T-cell (primary cell): ENCODE results near the gene PTGER1. TPM values are rescaled to one million over a fixed set of nuclear protein-coding genes. Genes with fewer than 3 reads are reported as not detected.
A peak's percentile ranks its signal among the peaks of the same experiment; 100 is the strongest.

Experiments
- ATAC-seq, 4 experiments: fragments of 200-7000 bp in 3 of 4; fragments of 150-1000 bp in 1 of 4; cut with Tn5 transposase; replicated peaks in 1 of 4; 1 replicate in 3 of 4; 2 replicates in 1 of 4; pipeline ENCODE4 v1.10.0; 2021; ENCODE audit warnings: moderate library complexity in 3 of 4, mild to moderate bottlenecking in 2 of 4, moderate number of reproducible peaks in 1 of 4
- CTCF ChIA-PET, 2 donors: fragments of 300-600 bp; sonication (Branson Sonifier 250); formaldehyde crosslinking; loops; one replicate each; lab custom pipeline; 2022; ENCODE audit warnings: antibody characterized with exemption in 2 of 2; lab: Charles Lee
- POLR2A ChIA-PET, 2 donors: fragments of 300-600 bp; sonication (Branson Sonifier 250); formaldehyde crosslinking; loops; one replicate each; lab custom pipeline; 2022; ENCODE audit warnings: antibody characterized with exemption in 2 of 2; lab: Charles Lee
- DNase-seq, 35 experiments: peaks; one replicate each; pipeline versions ENCODE4 v3.0.0 to v3.0.0-alpha.2; 2013 to 2023
- H3K27ac ChIP-seq: one replicate; pipeline ENCODE4 v1.5.1; 2013; ENCODE audit warnings: low read length
- H3K27me3 ChIP-seq, 2 experiments: replicated peaks in 1 of 2; 1 replicate in 1 of 2; 2 replicates in 1 of 2; pipeline versions ENCODE4 v1.6.1 to v1.7.0; 2013; ENCODE audit warnings: low read length in 1 of 2, mixed read lengths in 1 of 2; ENCODE audit not compliant: control insufficient read depth in 2 of 2, insufficient read depth in 2 of 2; ENCODE audit errors: extremely low read depth in 1 of 2
- H3K36me3 ChIP-seq, 2 donors: 1 replicate in 1 of 2; 2 replicates in 1 of 2; pipeline versions ENCODE4 v1.6.1 to v1.7.0; 2013; ENCODE audit warnings: low read length in 1 of 2; ENCODE audit not compliant: control insufficient read depth in 2 of 2, insufficient read depth in 1 of 2; ENCODE audit errors: extremely low read depth in 1 of 2
- H3K4me1 ChIP-seq, 2 experiments: 1 replicate in 1 of 2; 2 replicates in 1 of 2; pipeline versions ENCODE4 v1.6.1 to v1.7.0; 2013; ENCODE audit warnings: low read length in 2 of 2, mixed read lengths in 1 of 2; ENCODE audit not compliant: insufficient read depth in 2 of 2, control insufficient read depth in 1 of 2; ENCODE audit errors: extremely low read depth in 1 of 2
- H3K4me3 ChIP-seq, 2 donors: 1 replicate in 1 of 2; 2 replicates in 1 of 2; pipeline versions ENCODE4 v1.5.1 to v1.7.0; 2013; ENCODE audit warnings: mild to moderate bottlenecking in 2 of 2, low read length in 1 of 2, moderate library complexity in 1 of 2; ENCODE audit not compliant: control insufficient read depth in 1 of 2; ENCODE audit errors: extremely low read depth in 1 of 2
- H3K9me3 ChIP-seq: 2 replicates; pipeline ENCODE4 v1.7.0; 2013
- H3K27ac Mint-ChIP-seq, 2 donors: one replicate each; pipeline ENCODE4 v1.8.0; 2020 to 2021; ENCODE audit warnings: mild to moderate bottlenecking in 2 of 2, mixed read lengths in 2 of 2
- H3K27me3 Mint-ChIP-seq, 2 donors: one replicate each; pipeline ENCODE4 v1.8.0; 2021 to 2022; ENCODE audit warnings: mixed read lengths in 2 of 2
- H3K36me3 Mint-ChIP-seq: one replicate; pipeline ENCODE4 v1.8.0; 2021; ENCODE audit warnings: mixed read lengths
- H3K4me1 Mint-ChIP-seq, 3 donors: one replicate each; pipeline ENCODE4 v1.8.0; 2020 to 2022; ENCODE audit warnings: mixed read lengths in 3 of 3, mild to moderate bottlenecking in 1 of 3
- H3K4me3 Mint-ChIP-seq, 3 donors: one replicate each; pipeline ENCODE4 v1.8.0; 2020 to 2022; ENCODE audit warnings: mild to moderate bottlenecking in 3 of 3, mixed read lengths in 3 of 3, moderate library complexity in 3 of 3
- H3K9me3 Mint-ChIP-seq, 3 donors: one replicate each; pipeline ENCODE4 v1.8.0; 2020 to 2022; ENCODE audit warnings: mixed read lengths in 3 of 3
- WGBS: methylation state at CpG from one replicate; pipeline ENCODE4 v1.1.5; 2013; ENCODE audit warnings: missing lambda C conversion rate; ENCODE audit not compliant: insufficient coverage; 5-methylcytosine and 5-hydroxymethylcytosine counted together
- total RNA-seq, 35 experiments: library from RNA in 6 of 35; stranded (reverse) in 6 of 35; fragments of 120-200 nt in 1 of 35; gene quantifications; one replicate each; pipeline versions ENCODE4 v1.2.1 to v1.2.4 and lab custom pipeline; 2013 to 2026

Gene PTGER1
- total RNA-seq, 5 donors from 2014 or later (not counting 1 experiment from before 2014, with no cell fraction given) = 0.23 to 0.25 TPM; not detected in 3

DNA sequence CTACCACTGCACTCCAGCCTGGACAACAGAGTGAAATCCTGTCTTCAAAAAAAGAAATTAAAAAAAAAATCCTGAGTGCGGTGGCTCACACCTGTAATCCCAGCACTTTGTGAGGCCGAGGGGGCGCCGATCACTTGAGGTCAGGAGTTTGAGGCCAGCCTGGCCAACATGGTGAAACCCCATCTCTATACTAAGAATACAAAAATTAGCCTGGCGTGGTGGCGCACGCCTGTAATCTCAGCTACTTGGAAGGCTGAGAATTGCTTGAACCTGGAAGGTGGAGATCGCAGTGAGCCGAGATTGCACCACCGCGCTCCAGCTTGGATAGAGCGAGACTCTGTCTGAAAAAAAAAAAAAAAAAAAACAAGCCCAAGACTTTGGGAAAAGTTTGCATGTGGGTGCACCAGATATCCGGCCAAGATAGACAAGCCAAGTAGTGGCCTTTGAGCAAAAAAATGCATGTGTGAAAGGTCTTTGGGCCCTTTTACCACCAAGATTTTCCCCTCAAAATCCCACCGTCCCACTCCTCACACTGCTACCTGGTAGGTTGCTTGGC, 37.3 kb upstream of the PTGER1 start:
- no peaks in the 10 kb centered on the region for H3K27me3 Mint-ChIP-seq

DNA sequence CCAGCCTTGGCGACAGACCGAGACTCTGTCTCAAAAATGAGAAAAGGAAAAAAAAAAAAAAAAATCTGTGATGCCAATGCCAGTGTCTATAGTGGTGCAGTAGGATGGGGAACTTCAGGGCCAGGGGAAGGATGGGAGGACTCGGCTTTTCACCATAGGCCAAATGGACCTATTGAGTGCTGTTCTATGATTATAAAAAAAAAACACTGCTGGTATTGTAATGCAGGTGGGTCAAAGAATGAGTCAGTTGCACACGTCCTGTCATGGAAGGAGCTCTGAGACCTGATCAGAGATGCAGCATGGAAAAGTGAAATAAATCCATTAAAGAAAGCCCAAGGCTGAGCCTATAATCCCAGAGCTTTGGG, 36.1 kb upstream of the PTGER1 start:
- 93% methylated on average over 4 of the region's 4 CpGs for WGBS
- CTCF ChIA-PET = no interaction called here
- no peaks in the 10 kb centered on the region for H3K9me3 ChIP-seq
- no peaks in the 10 kb centered on the region for H3K27me3 Mint-ChIP-seq
- H3K27ac Mint-ChIP-seq = peak overlapping the region in 1 of 2 donors; percentile 72
- H3K4me3 Mint-ChIP-seq = peak overlapping the region in 1 of 3 donors; percentile 19
- H3K36me3 ChIP-seq = peaks cover 2 to 22% of the 10 kb centered on the region in 2 donors
- peaks cover 9 to 52% of the 10 kb centered on the region in 2 experiments for H3K4me1 ChIP-seq
- H3K27ac ChIP-seq = no peak overlapping the region
- H3K4me3 ChIP-seq = no peak overlapping the region
- POLR2A ChIA-PET = interaction anchor here in 1 of 2 donors (0.9 kb wide), 1 partner anchor 11 kb away, joined by 5 read pairs; no protein-coding TSS in a partner anchor
- ATAC-seq = no peak
- peaks cover 18% of the 10 kb centered on the region for H3K36me3 Mint-ChIP-seq
- H3K9me3 Mint-ChIP-seq = no peaks in the 10 kb centered on the region
- no peaks in the 10 kb centered on the region for H3K27me3 ChIP-seq
- H3K4me1 Mint-ChIP-seq = peaks cover 67 to 72% (median 72%) of the 10 kb centered on the region in 3 donors
- no peak for DNase-seq

More for the DNA sequence above, 37.3 kb upstream of the PTGER1 start:
- Mint-ChIP-seq H3K36me3 (peaks cover 30% of the 10 kb centered on the region), H3K27ac (peak overlapping the region; percentile 57 to 58), H3K4me3 (no peak overlapping the region), H3K9me3 (no peaks in the 10 kb centered on the region), H3K4me1 (peaks cover 63 to 67% (median 67%) of the 10 kb centered on the region in 3 donors)
- Histone ChIP-seq H3K27ac (no peak overlapping the region), H3K4me3 (no peak overlapping the region), H3K9me3 (no peaks in the 10 kb centered on the region), H3K4me1 (peaks cover 11 to 48% of the 10 kb centered on the region in 2 experiments), H3K27me3 (no peaks in the 10 kb centered on the region), H3K36me3 (peaks cover 2 to 30% of the 10 kb centered on the region in 2 donors)
- WGBS = 94% methylated on average over 11 of the region's 14 CpGs
- ChIA-PET CTCF (interaction anchor here in 1 of 2 donors (0.6 kb wide), 1 partner anchor 26 kb away, joined by 5 read pairs; no protein-coding TSS in a partner anchor), POLR2A (interaction anchor here in 1 of 2 donors (0.7 kb wide), 1 partner anchor 8 kb away, joined by 3 read pairs; no protein-coding TSS in a partner anchor)
- no peak for ATAC-seq
- no peak for DNase-seq

DNA sequence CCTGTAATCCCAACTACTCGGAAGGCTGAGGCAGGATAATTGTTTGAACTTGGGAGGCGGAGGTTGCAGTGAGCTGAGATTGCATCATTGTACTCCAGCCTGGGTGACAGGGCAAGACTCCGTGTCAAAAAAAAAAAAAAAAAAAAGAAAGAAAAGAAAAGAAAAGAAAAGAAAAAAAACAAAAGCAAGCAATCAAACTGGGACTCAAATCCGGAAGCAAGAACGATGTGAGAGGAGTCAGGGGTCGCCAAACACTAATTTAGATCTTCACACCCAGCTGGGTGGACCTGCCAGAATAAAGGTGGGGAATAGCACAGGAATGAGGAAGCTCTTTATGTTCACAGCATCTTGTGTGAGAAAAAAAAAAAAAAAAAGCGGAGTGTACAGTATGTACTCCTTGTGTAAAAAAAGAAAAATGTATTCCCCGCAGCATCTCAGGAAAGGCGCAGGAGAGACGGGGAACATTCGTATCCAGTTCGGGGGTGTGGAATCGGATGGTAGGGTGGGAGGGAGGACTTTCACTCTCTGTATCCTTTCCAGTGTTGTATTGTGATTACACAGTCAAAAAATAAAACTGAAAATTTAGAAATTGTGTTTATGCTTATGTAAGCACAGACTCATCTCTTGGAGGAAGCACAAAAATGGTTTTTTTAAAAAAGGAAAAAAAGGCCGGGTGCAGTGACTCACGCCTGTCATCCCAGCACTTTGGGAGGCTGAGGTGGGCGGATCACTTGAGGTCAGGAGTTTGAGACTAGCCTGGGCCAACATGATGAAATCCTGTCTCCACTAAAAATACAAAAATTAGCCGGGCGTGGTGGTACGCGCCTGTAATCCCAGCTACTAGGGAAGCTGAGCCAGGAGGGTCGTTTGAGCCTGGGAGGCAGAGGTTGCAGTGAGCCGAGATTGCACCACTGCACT, 35.4 kb upstream of the PTGER1 start:
- Mint-ChIP-seq H3K4me3 (peak overlapping the region in 1 of 3 donors; percentile 19), H3K4me1 (peaks cover 67 to 72% (median 72%) of the 10 kb centered on the region in 3 donors), H3K9me3 (no peaks in the 10 kb centered on the region), H3K27ac (peak overlapping the region; percentile 72 to 75), H3K27me3 (no peaks in the 10 kb centered on the region), H3K36me3 (peaks cover 12% of the 10 kb centered on the region)
- H3K27ac ChIP-seq = no peak overlapping the region
- no peaks in the 10 kb centered on the region for H3K27me3 ChIP-seq
- no peaks in the 10 kb centered on the region for H3K9me3 ChIP-seq
- no peak for ATAC-seq
- 81% methylated on average over 3 of the region's 22 CpGs for WGBS
- H3K4me3 ChIP-seq = no peak overlapping the region
- CTCF ChIA-PET = interaction anchor here (0.6 to 1.7 kb wide), 6 partner anchors 9 to 396 kb away, joined by 3 to 8 read pairs (median 4); partner anchors contain the start of gene GIPC1 (in 1 of the 2)
- no peak for DNase-seq
- peaks cover 13 to 52% of the 10 kb centered on the region in 2 experiments for H3K4me1 ChIP-seq
- POLR2A ChIA-PET = interaction anchor here (0.6 to 2.2 kb wide), 3 partner anchors 8 to 11 kb away, joined by 3 to 13 read pairs (median 5); partner anchors contain the start of gene DNAJB1 (in 1 of the 2)
- H3K36me3 ChIP-seq = peaks cover 2 to 15% of the 10 kb centered on the region in 2 donors

DNA sequence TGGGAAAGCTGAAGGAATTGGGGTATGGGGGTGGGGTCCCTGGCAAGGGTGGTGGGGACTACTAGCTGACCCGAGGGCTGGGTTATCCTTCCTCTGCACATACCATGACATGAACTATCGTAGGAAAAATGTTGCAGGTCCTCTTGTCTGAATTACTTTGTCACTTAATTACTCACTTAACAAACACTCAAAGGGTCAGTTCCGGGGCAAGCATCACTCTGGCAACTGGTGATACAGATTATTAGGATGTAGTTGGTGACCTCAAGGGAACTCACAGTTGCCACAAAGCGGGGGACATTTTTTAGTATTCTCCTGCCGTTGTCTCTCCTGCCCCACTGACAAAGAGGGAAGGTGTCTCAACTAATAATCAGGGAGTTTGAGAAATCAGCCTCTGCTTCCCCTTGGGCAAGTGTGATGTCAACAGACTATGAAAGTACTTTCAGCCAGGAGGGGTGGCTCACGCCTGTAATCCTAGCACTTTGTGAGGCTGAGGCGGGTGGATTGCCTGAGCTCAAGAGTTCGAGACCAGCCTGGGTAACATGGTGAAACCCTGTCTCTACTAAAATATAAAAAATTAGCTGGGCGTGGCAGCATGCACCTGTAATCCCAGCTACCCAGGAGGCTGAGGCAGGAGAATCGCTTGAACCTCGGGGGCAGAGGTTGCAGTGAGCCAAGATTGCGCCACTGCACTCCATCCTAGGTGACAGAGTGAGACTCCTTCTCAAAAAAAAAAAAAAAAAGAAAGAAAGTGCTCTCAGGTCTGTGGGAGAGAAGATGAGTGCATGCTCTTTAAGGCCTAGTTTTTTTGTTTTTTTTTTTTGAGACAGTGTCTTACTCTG, 32.8 kb upstream of the PTGER1 start:
- Mint-ChIP-seq H3K27ac (peak overlapping the region; percentile 97 to 99), H3K27me3 (no peaks in the 10 kb centered on the region), H3K4me1 (peaks cover 68 to 73% (median 71%) of the 10 kb centered on the region in 3 donors), H3K36me3 (no peaks in the 10 kb centered on the region), H3K4me3 (peak overlapping the region in 2 of 3 donors; percentile 58 to 64), H3K9me3 (no peaks in the 10 kb centered on the region)
- Histone ChIP-seq H3K4me1 (peaks cover 21 to 56% of the 10 kb centered on the region in 2 experiments), H3K27me3 (no peaks in the 10 kb centered on the region), H3K36me3 (no peaks in the 10 kb centered on the region), H3K9me3 (no peaks in the 10 kb centered on the region), H3K27ac (peak overlapping the region; percentile 62), H3K4me3 (no peak overlapping the region)
- ChIA-PET POLR2A (interaction anchor here in 1 of 2 donors (0.7 to 1.9 kb wide), 3 partner anchors 9 to 268 kb away, joined by 6 to 35 read pairs (median 8); partner anchors contain the start of gene DNAJB1), CTCF (interaction anchor here (0.6 to 1.4 kb wide), 4 partner anchors 12 to 626 kb away, joined by 4 to 22 read pairs (median 5); no protein-coding TSS in a partner anchor)
- DNase-seq (no peak), ATAC-seq (no peak)
- WGBS = 82% methylated on average over 3 of the region's 12 CpGs

DNA sequence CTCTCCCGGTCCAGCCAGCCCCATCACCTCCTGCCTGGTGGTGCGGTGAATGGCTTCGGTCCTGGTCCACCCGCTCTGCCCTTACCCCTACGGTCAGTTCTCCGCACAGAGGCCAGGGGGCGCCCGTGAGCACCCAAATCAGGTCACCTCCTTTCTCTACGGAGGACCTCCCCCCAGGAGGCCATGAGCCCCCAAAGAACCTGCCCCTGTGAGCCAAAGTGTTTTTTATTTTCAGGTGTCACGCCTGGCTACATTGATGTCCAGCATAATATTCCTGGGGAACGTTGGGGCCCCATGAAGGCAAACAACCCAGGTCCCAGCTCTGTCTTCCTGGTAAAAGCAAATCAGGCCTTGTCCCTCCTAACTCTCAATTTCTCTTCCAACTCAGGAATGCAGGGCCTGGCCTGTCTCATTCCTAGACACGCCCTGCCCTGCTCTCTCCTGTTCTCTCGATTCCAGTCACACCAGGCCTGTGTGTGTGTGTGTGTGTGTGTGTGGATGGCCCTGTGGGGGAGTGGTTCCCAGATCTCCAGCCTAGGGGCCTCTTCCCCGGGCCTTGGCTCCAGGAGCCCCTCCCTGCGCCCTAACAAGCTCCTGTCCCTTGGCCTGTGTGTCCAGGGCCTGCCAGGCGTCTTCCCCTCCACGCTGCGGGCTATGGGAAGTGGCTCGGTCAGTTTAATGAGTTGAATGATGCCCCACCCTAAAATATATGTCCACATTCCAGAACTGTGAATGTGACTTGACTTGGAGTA, 30.5 kb upstream of the PTGER1 start:
- H3K9me3 Mint-ChIP-seq = no peaks in the 10 kb centered on the region
- H3K36me3 ChIP-seq = no peaks in the 10 kb centered on the region
- peak overlapping the region; percentile 62 for H3K27ac ChIP-seq
- no peaks in the 10 kb centered on the region for H3K27me3 Mint-ChIP-seq
- WGBS = 22% methylated on average over 10 of the region's 19 CpGs
- H3K4me1 ChIP-seq = peaks cover 21 to 57% of the 10 kb centered on the region in 2 experiments
- H3K4me3 ChIP-seq = no peak overlapping the region
- DNase-seq = peak; percentile 45 to 83 (median 67)
- no peaks in the 10 kb centered on the region for H3K9me3 ChIP-seq
- CTCF ChIA-PET = interaction anchor here (0.6 to 1.8 kb wide), 11 partner anchors 9 to 337 kb away, joined by 3 to 12 read pairs (median 4); partner anchors contain the start of genes DNAJB1 (in 1 of the 2) and GIPC1 (in 1 of the 2)
- POLR2A ChIA-PET = interaction anchor here (0.5 to 1.6 kb wide), 7 partner anchors 10 to 68 kb away, joined by 3 to 12 read pairs (median 6); partner anchors contain the start of genes DNAJB1 (in 1 of the 2) and GIPC1 (in 1 of the 2)
- peaks cover 0 to 2% of the 10 kb centered on the region in 2 experiments for H3K27me3 ChIP-seq
- H3K4me1 Mint-ChIP-seq = peaks cover 62 to 68% (median 63%) of the 10 kb centered on the region in 3 donors
- peak overlapping the region; percentile 97 to 99 for H3K27ac Mint-ChIP-seq
- peak; percentile 24 to 41 (median 30) for ATAC-seq
- H3K36me3 Mint-ChIP-seq = no peaks in the 10 kb centered on the region
- H3K4me3 Mint-ChIP-seq = peak overlapping the region; percentile 4 to 64 (median 54)
